Nucleus accumbens (tissue), 56 donors: ENCODE data around the gene TTF2.
A peak's percentile ranks its signal among the peaks of the same experiment; 100 is the strongest.
"Not testable (repeated sequence)": the region's sequence is repeated elsewhere in the genome, so short reads cannot be mapped to it uniquely, and the experiment has no call there.

Experiments
- DNase-seq, 56 donors: peaks; one replicate each; lab custom pipeline; 2025; lab: John Stamatoyannopoulos, UW

TTF2 gene

GRCh38 chr1:117117697-117118096, 57.6 kb downstream of the TTF2 start:
- no peak for DNase-seq

- DNase-seq = peak in 1 of 56 donors; percentile 5
Measured at GRCh38 chr1:117118137-117118536, 58.0 kb downstream of the TTF2 start.

- not testable (repeated sequence) for DNase-seq
Measured at GRCh38 chr1:117119144-117119543, 59.0 kb downstream of the TTF2 start.

GRCh38 chr1:117120774-117121588, 60.9 kb downstream of the TTF2 start:
- peak in 5 of 56 donors; percentile 37 to 70 (median 61) for DNase-seq

- peak; percentile 65 to 100 (median 96) for DNase-seq
Measured at GRCh38 chr1:117121589-117122329, 61.6 kb downstream of the TTF2 start, which contains the start of gene TRIM45. Gene TRIM45, minus strand, starts transcription at chr1:117121749. Its CDS starts 548 bp downstream, at chr1:117121201.

GRCh38 chr1:117122330-117123025, 62.4 kb downstream of the TTF2 start:
- peak in 2 of 56 donors; percentile 54 to 77 for DNase-seq

- DNase-seq = no peak
Measured at GRCh38 chr1:117123274-117123673, 63.1 kb downstream of the TTF2 start.

- no peak for DNase-seq
Measured at GRCh38 chr1:117124661-117125060, 64.5 kb downstream of the TTF2 start.

- no peak for DNase-seq
Measured at GRCh38 chr1:117127795-117128194, 67.7 kb downstream of the TTF2 start.

- no peak for DNase-seq
Measured at GRCh38 chr1:117128323-117129079, 68.4 kb downstream of the TTF2 start.

GRCh38 chr1:117130526-117130925, 70.4 kb downstream of the TTF2 start:
- no peak for DNase-seq

- no peak for DNase-seq
Measured at GRCh38 chr1:117135329-117135728, 75.2 kb downstream of the TTF2 start.

- no peak for DNase-seq
Measured at GRCh38 chr1:117136749-117137148, 76.6 kb downstream of the TTF2 start.

- no peak for DNase-seq
Measured at GRCh38 chr1:117137281-117137855, 77.2 kb downstream of the TTF2 start.

- no peak for DNase-seq
Measured at GRCh38 chr1:117138106-117138505, 78.0 kb downstream of the TTF2 start.

GRCh38 chr1:117138561-117138960, 78.4 kb downstream of the TTF2 start:
- no peak for DNase-seq

GRCh38 chr1:117142200-117142599, 82.1 kb downstream of the TTF2 start:
- no peak for DNase-seq

GRCh38 chr1:117143172-117143571, 83.0 kb downstream of the TTF2 start:
- DNase-seq = no peak

- no peak for DNase-seq
Measured at GRCh38 chr1:117143871-117144270, 83.7 kb downstream of the TTF2 start.

- DNase-seq = no peak
Measured at GRCh38 chr1:117146072-117146471, 85.9 kb downstream of the TTF2 start.
